ENCODE measurements around the gene SPRED1. TPM values are rescaled to one million over a fixed set of nuclear protein-coding genes. Genes with fewer than 3 reads are reported as not detected.

Gene SPRED1
- total RNA-seq, 2 experiments from 2014 or later = 7.5 to 21.1 TPM

DNA sequence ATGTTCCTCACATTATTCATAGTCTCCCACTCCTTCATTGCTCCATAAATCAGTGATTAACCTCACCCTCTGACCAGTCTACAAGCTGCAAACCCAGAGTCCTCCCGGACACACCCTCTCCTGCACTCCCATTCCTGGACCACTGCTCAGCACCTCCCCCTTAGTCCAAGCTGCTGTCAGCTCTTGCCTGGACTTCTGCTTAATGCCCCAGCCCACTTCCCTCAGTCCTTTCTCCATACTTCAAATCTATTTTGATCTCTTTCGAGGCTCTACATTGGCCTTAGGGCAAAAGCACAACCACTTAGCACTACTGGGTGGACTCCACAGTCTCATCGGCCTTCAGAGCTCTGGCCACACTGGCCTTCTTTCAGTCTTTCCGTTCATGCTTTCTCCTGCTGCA lies 121.9 kb downstream of the SPRED1 start:
- TF ChIP-seq EZH2phosphoT487 (IDR thresholded peaks at IDR 0.05; ENCODE audit: borderline replicate concordance, low read depth, low read length) = no peak
- TF ChIP-seq, protein P1, sequence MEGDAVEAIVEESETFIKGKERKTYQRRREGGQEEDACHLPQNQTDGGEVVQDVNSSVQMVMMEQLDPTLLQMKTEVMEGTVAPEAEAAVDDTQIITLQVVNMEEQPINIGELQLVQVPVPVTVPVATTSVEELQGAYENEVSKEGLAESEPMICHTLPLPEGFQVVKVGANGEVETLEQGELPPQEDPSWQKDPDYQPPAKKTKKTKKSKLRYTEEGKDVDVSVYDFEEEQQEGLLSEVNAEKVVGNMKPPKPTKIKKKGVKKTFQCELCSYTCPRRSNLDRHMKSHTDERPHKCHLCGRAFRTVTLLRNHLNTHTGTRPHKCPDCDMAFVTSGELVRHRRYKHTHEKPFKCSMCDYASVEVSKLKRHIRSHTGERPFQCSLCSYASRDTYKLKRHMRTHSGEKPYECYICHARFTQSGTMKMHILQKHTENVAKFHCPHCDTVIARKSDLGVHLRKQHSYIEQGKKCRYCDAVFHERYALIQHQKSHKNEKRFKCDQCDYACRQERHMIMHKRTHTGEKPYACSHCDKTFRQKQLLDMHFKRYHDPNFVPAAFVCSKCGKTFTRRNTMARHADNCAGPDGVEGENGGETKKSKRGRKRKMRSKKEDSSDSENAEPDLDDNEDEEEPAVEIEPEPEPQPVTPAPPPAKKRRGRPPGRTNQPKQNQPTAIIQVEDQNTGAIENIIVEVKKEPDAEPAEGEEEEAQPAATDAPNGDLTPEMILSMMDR (conservative IDR thresholded peaks at IDR 0.05; ENCODE audit: low read length) = no peak
- Histone ChIP-seq H3K36me3 (ENCODE audit: insufficient read depth, low read length) (no peaks in the 10 kb centered on the region), H3K4me1 (ENCODE audit: insufficient read depth, low read length, poor library complexity, severe bottlenecking) (no peaks in the 10 kb centered on the region), H3K4me3 (ENCODE audit: low read depth, low read length, poor library complexity, severe bottlenecking) (no peak overlapping the region), H3K79me2 (ENCODE audit: insufficient read depth, low read depth, low read length) (no peaks in the 10 kb centered on the region), H3K27ac (ENCODE audit: low read depth, low read length, poor library complexity, severe bottlenecking) (no peak overlapping the region), H4K20me1 (ENCODE audit: insufficient read depth, low read length) (no peaks in the 10 kb centered on the region), H3K4me2 (ENCODE audit: low read length) (no peak overlapping the region), H2AFZ (ENCODE audit: low read length) (no peak overlapping the region), H3K9me2 (ENCODE audit: insufficient read depth, low read length) (no peaks in the 10 kb centered on the region), H3K9me3 (ENCODE audit: low read length) (no peaks in the 10 kb centered on the region)
- BruUV-seq (replicated peaks) = no TSS peak
- POLR2A ChIA-PET = interaction anchor here (0.7 kb wide), 1 partner anchor 502 kb away, joined by 3 read pairs; no protein-coding TSS in a partner anchor
- CTCF ChIA-PET (ENCODE audit: unreplicated experiment) = no interaction called here
- DNase-seq (ENCODE audit: low spot score) = no peak
- intact Hi-C loops (cut with micrococcal nuclease; ENCODE audit: unreplicated experiment) = no loop called here

- BruUV-seq (replicated peaks) = no TSS peak
- DNase-seq (ENCODE audit: low spot score) = no peak
- no peak overlapping the region for H3K27ac ChIP-seq (ENCODE audit: low read depth, low read length, poor library complexity, severe bottlenecking)
- no peaks in the 10 kb centered on the region for H3K4me1 ChIP-seq (ENCODE audit: insufficient read depth, low read length, poor library complexity, severe bottlenecking)
- H3K9me2 ChIP-seq (ENCODE audit: insufficient read depth, low read length) = no peaks in the 10 kb centered on the region
- CTCF ChIA-PET (ENCODE audit: unreplicated experiment) = no interaction called here
- no peaks in the 10 kb centered on the region for H3K9me3 ChIP-seq (ENCODE audit: low read length)
- POLR2A ChIA-PET = no interaction called here
- no peaks in the 10 kb centered on the region for H3K79me2 ChIP-seq (ENCODE audit: insufficient read depth, low read depth, low read length)
- H2AFZ ChIP-seq (ENCODE audit: low read length) = no peak overlapping the region
- TF ChIP-seq, protein P1 (conservative IDR thresholded peaks at IDR 0.05; ENCODE audit: low read length) = no peak
- no peak for TF ChIP-seq EZH2phosphoT487 (IDR thresholded peaks at IDR 0.05; ENCODE audit: borderline replicate concordance, low read depth, low read length)
- H3K4me3 ChIP-seq (ENCODE audit: low read depth, low read length, poor library complexity, severe bottlenecking) = no peak overlapping the region
- no peak overlapping the region for H3K4me2 ChIP-seq (ENCODE audit: low read length)
- intact Hi-C loops (cut with micrococcal nuclease; ENCODE audit: unreplicated experiment) = no loop called here
- no peaks in the 10 kb centered on the region for H3K36me3 ChIP-seq (ENCODE audit: insufficient read depth, low read length)
- no peaks in the 10 kb centered on the region for H4K20me1 ChIP-seq (ENCODE audit: insufficient read depth, low read length)
These were observed 123.4 kb downstream of the SPRED1 start for GRCh38 chr15:38376081-38376480.

- Histone ChIP-seq H3K36me3 (ENCODE audit: insufficient read depth, low read length) (no peaks in the 10 kb centered on the region), H2AFZ (ENCODE audit: low read length) (no peak overlapping the region), H3K27ac (ENCODE audit: low read depth, low read length, poor library complexity, severe bottlenecking) (no peak overlapping the region), H4K20me1 (ENCODE audit: insufficient read depth, low read length) (no peaks in the 10 kb centered on the region), H3K79me2 (ENCODE audit: insufficient read depth, low read depth, low read length) (no peaks in the 10 kb centered on the region), H3K4me2 (ENCODE audit: low read length) (no peak overlapping the region), H3K9me2 (ENCODE audit: insufficient read depth, low read length) (no peaks in the 10 kb centered on the region), H3K4me3 (ENCODE audit: low read depth, low read length, poor library complexity, severe bottlenecking) (no peak overlapping the region), H3K4me1 (ENCODE audit: insufficient read depth, low read length, poor library complexity, severe bottlenecking) (no peaks in the 10 kb centered on the region), H3K9me3 (ENCODE audit: low read length) (no peaks in the 10 kb centered on the region)
- POLR2A ChIA-PET = no interaction called here
- CTCF ChIA-PET (ENCODE audit: unreplicated experiment) = no interaction called here
- no peak for TF ChIP-seq EZH2phosphoT487 (IDR thresholded peaks at IDR 0.05; ENCODE audit: borderline replicate concordance, low read depth, low read length)
- TF ChIP-seq, protein P1 (conservative IDR thresholded peaks at IDR 0.05; ENCODE audit: low read length) = no peak
- no peak for DNase-seq (ENCODE audit: low spot score)
- intact Hi-C loops (cut with micrococcal nuclease; ENCODE audit: unreplicated experiment) = no loop called here
- no TSS peak for BruUV-seq (replicated peaks)
These were observed 125.0 kb downstream of the SPRED1 start for GRCh38 chr15:38377636-38378035.

Measured in OCI-LY7 (cell line).